Measurements from ENCODE around the gene LDB2.

Gene LDB2

DNA sequence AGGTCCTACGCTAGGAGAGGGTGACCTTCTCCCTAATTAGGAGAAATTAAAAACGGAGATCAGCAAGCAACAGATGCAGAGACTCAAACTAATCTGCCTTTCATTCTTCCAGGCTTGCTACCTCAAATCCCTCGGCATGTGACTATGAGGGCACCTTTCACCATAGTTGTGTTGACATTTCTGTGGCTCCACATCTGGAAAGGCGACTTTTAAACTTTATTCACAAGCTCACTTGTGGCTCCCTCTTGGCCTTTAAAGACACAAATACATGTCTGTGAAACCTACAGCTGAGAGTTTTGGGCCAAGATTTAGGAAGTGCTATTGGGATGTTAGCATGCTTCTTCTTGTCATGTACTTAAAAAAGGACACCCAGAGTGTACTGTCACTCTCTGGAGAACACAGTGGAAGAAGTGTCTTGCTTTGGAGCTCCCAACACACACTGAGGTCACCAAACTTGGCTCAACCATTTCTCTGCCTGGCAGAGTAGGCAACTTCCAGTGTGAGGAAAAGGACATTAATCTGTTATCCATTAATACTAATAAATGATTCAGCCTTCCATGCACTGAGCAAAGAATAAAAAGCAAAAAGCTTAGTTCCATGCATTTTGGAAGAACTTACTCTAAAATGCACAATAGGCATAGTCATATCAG is 60.1 kb downstream of the LDB2 start:
- DNase-seq = no peak

DNA sequence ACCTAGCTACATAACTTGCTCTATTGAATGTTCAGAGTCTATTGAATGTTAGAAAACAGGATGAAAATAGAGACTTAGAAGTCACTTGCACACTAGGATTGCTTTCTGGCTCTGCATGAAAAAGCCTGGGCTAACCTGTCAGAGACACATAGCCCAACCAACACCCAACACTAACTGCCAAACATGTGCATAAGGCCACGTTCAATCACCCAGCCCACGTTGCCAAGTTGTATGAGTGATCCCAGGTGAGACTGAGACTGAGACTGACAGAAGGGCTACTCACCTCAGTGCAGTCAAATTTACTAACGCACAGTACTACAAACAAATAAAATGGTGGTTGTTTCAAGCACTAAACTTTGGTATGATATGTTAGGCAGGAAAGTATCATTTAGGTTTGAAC is 61.0 kb downstream of the LDB2 start:
- no peak for DNase-seq

DNA sequence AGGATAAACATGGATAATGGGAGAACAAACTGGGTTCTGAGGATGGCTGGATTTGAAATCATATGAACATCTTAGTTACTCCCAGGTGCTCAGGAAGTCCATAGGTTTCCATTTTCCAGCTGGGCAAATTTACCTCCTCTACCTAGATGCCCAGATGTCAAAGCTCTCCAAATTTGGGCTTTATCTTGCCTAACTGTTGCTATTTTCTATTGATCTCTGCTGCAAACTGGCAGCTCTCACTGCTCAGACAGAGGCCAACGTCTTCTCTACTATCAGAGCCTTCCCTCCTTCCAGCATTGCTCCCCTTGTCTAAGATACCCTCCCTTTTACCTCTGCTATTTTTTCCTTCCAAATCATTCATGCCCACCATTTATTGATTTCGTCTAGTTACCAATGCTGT is 62.1 kb downstream of the LDB2 start:
- DNase-seq = no peak

DNA sequence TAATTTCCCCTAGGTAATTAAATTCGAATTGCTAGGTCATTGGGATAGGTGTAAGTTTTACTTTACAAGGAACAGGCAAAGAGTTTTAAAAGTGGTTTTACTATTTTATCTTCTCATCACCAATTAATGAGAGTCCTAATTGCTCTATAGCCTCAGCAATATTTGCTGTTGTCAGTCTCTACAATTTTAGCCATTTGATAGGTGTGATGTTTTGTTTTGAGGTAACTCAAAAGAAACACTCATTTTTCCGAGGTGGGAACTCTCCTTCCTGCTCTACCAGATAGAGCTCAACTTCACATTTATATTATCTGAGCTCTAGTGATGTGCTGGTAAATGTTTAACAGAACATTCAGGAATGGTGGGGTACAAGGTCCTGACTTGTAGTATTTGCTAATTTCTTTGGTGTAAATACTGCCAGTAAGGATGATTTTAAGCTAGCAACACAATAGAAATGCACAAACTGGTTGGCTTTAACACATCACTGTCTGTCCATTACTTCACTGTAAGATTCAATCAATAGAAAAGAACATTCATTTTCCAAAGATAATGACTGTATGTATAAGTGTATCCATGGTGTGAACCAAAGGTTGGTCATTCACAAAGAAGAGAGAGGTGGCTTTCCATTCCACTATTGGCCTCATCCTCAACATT is 62.7 kb downstream of the LDB2 start:
- DNase-seq = no peak

DNA sequence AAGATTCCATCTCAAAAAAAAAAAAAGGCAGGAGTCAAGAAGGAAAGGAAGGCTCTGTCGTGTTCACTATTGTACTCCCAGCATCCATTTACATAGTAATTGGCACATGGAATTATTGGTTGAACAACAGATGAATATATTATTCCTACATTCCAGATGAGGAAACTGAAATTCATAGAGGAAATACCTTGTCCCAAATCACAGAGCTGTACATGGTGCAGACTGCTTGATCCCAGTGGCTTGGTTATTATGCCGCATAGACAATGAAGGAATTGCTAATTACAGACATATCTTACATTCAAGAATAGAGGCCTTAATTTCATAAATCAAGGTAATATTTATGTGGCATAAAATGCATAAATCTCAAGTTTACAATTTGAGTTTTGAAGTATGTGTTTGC is 63.6 kb downstream of the LDB2 start:
- no peak for DNase-seq

DNA sequence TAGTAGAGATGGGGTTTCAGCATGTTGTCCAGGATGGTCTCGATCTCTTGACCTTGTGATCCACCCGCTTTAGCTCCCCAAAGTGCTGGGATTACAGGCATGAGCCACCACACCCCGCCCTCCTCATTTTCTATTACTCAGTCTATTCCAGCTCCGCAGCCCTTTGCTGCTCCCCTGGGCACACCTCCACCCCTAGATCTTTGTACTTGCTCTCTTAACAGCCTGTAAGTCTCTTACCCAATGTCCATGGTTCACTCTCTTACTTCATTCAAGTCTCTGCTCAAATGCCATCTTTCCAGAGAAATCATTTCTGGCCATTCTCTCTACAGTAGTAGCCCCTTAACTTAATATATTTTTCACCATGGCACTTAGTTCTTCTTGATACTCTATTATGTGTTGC is 64.7 kb downstream of the LDB2 start:
- DNase-seq = no peak

DNA sequence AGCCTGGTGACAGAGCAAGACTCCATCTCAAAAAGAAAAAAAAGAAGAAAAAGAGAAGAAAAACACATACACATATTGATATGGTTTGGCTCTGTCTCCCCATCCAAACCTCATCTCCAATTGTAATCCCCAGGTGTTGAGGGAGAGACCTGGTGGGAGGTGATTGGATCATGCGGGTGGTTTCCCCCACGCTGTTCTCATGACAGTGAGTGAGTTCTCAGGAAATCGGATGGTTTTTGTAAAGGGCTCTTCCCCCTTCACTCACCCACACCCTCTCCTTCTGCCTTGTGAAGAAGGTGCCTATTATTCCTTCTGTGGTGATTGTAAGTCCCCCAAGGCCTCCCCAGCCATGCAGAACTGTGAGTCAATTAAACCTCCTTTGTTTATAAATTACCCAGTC is 68.4 kb downstream of the LDB2 start:
- no peak for DNase-seq

DNA sequence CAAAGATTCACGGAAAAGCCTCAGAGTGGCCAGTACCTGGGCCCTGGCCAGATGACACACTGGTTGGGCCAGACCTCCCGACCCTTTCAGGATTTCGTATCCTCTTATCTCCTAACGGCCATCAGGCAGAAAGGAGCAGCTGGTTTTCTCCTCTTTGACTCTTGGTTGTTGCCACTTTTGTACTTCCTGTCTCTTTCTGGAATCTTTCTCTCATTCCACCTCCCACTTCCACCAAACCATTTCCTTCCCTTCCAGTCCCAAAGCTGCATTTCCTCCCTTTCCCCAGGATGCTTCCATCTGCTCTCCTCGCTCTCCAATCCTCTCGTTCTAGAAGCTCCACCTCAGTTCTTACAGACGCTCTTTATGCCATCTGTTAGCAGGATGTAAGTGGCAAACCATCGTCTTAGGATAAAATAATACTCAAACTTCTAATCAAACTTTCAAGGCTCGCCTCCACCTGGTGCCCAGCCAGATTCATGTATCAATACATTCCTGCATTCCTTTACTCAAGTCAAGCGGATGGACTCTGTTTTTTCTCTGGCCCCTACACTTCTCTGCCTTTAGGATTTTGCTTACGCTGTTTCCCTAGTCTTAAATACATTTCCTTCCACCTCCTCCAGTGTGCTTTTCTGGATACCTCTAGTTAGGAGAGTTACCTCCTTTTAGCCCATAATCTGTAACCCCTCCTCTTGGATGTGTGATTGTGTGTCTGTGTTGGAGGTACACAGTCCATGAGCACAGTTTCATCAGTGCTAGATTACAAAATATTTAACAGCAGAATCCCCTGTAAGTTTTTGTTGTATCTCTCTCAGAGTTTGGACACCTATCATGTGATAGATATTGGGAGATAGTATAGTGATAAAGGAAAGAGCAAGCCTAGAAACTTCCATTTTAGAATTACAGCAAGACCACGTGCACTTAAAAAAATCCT is 70.4 kb downstream of the LDB2 start:
- peak; percentile 59 for DNase-seq

DNA sequence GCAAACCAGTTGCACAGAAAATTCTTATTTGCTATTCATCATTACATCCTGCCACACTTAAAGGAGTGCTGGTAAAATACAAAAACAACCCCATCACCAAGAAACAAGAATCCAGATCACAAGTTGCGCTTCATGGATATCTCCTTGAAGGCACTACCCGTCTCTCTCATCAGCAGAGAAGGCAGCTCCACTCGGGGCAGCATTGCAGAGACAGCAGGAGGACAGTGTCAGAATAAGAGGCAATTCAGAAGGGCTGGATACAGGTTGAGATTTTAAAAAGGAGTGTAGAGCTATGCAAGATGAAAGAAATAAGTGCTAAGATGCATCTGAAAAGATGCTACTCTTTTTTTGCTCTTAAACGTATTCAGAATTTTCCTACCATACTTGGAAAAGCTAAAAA is 71.4 kb downstream of the LDB2 start:
- no peak for DNase-seq

DNA sequence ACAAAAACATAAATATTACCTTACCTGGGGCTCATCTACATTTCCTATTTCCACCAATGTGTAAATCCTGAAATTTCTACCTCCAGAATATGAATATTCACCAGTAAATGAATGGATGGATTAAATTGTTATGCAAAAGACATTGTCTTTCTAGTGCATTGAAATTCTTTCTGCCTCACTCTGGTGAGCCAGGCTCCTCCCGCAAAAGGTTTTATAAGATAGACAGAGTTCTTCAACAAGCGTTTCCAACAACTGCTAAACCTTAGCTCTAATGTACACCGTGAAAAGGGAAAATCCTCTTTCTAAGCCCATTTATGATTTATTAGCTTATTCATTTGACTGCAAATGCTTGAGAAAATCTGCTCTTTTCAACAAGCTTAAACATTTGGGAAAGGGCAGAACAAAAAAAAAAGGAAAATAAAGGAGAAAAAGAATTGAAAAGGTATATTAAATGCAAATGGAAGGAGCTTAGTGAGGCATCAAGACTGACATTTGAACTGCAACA is 72.0 kb downstream of the LDB2 start:
- no peak for DNase-seq

DNA sequence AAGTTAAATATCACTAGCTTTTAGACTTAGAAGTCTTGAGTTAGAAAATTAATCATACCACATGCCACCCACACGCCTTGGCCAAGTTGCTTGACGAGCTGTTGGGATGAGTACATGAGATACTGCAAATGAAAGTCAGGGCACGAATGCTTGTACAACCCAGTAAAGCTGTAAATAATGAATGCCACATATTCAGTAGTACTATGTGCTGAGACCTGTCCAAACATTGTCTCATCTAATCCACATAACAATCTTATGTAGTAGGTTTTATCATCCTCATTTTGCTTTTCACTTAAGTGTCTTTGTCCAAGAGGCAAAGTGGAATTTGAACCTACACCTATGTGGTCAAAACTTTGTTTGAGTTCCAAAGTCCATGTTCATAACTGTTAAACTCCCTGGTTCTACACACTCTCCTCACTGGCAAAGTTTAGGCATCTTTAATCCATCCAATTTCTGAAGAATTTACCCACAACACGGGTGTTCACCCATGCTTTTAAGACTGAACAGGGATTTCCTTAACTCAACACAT is 74.1 kb downstream of the LDB2 start:
- DNase-seq = no peak

DNA sequence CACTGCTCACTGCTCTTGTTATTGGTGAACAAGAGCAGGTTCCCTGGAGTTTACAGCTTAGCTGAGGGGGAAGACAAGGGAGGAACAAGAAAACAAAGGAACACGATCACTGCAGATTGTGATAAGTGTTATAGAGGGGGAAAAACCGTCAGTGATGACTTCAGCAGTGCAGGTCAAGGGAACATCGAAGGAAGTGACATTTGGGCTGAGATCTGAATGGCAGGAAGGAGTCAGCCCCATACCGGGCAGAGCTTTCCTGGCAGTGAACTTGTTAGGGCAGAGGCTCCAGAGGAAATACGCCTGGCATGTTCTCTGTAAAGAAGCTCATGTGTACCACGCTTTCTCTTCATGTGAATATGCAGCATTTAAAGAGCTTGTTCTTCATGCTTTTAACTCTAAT is 78.1 kb downstream of the LDB2 start:
- no peak for DNase-seq

DNA sequence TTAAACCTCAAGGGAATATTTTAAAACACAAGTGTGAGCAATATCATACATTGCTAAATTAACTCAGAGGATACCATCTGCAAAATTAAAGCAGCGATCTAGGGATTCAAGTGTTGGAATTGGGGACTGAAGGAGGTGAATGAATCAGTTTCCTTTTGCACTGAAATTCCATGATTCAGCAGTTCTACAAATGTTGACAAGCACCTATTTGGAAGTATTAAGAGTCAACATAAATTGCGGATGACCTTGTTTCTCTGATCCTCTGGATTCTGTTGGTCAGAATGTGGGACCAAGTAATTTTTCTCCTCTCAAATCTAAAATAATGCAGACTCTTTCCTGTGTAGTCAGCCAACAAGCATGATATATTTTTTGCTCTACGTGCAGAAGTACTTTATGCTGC is 78.8 kb downstream of the LDB2 start:
- no peak for DNase-seq

DNA sequence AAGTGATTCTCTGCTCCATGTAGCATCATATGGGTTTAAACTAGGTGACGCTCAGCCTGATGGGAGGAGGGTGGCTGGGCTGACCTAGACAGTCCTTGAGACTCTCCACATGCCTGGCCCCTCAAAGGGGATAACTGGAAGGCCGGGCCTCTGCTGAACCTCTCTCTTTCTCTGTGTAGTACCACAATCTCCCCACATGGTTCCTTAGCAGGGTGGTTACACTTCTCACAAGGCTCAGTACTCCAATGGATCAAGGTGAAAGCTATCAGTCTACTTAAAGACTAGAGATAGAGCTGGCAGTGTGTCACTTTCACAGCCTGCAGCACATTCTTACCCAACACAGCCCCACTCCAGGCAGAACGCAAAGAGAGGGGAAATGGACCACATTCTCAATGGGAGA is 80.4 kb downstream of the LDB2 start:
- no peak for DNase-seq

DNA sequence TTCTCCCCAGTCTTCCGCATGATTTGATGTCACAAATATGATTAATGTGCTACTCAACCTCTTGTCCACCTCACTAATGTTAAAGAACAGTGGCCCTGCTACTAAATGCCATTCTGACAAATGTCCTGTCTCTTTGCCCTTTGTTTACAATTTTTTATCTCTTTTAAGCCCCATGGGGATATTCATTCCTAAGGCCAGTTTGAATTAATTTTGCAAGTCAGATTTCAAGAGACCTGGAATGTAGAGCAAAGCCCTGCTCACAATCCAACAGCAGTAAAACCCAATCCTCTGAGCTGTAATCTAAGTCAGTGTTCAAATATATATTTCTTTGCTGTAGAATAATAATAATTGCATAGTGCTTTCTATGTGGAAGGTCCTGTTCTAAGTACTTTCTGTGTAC is 81.2 kb downstream of the LDB2 start:
- no peak for DNase-seq

DNA sequence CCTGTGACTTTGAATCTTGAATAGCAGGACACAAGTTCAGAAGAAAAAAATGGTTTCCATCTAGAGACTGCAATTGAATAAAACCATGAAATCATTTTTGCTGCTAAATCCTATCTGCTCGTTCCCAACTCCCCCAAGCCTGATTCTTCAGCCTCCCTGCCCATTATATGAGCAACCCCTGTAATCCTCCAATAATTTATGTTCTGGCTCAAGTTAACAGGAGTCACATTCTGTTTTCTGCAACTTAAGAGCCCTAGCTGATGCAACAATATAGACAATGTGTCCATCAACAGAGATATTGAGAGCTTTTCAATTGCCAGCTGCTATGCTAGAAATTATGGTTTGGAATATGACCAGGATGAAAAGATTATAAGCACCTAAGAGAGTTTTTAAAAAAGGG is 84.1 kb downstream of the LDB2 start:
- no peak for DNase-seq

DNA sequence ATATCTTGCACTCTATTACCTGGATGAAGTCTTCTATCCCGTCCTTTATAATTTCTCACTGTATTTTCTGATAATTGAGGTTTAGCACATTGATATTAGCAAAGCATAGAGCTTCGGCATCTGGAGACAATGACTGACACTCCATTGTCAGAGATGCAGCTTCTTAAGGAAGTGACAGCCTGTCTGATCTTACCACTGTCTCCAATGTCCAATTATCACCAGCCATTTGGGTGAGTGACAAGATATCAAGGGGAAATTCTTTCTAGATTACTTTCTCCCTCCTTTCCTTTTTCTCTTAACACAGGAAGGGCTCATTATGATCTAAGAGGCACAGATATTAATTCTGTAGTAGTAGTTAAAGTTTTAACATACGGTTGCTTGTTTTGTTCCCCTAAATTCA is 86.4 kb downstream of the LDB2 start:
- DNase-seq = no peak

DNA sequence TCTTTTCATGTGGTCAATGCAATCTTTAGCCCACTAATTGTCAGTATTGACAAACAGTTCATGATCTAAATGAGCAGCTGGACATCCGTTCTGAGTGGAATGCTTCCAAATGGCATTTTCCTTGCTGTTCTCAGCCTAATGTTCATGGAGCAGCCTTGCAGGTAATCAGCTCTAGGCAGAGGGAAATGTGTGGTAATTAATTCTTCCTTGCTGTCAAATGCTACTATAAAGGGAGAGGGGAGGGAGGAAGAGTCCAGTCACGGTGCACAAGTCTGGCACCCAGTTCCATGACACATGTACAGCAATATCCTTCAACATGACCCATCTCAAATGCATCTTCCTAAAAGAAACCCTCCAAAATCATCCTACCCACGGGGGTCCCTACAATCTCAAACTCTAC is 88.5 kb downstream of the LDB2 start:
- no peak for DNase-seq

DNA sequence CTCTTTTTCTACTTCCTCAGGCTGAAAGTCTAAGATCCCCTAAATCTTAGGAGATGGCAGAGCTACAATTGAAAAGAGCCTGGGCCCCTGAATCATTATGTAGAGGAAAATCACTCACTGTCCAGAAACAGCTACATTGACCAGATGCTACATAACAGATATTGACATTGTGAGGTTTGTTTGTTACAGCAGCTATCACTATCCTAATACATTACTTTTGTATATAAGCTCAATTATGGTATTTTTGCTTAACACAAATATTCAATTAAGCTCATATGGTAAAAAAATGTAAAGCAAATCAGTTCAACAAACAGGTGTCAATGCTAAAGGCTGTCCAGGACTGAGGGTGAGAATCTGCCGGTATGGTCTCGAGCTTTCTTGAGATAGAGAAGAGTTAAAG is 89.4 kb downstream of the LDB2 start:
- no peak for DNase-seq

DNA sequence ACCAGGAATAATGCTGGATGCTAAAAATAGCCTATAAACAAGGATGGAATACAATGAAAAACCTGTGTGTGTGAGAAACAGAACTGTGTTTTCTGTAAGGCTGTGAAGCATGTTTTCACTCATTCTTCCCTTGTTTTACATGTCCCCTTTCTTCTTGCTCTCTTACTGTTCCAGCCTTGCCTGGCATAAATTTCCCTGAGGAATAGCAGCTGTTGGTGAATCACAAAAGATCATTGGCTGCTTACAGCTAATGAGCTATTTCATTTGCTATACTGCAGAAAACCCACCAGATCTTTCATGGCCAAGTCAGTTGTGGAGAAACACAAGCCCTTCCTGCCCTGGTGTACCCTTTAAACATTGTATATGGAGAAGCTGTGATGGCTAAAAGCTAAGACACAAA is 91.1 kb downstream of the LDB2 start:
- DNase-seq = no peak

DNA sequence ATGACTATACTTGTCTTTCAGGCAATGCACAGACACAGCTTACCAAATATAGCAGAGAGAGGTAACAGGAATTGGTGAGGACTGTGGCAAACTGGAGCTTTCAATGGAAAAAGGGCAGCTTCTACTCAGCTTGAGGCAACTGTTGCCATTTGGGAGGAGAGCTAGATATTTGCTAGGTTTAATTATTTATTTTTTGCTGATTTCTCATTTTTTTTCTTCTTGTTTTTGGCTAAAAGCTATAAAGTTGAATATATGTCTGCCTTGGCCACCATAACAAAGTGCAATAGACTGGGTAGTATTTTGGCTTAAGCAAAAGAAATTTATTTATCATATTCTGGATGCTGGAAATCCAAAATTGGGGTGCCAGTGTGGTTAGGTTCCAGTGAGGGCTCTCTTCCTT is 93.9 kb downstream of the LDB2 start:
- no peak for DNase-seq

DNA sequence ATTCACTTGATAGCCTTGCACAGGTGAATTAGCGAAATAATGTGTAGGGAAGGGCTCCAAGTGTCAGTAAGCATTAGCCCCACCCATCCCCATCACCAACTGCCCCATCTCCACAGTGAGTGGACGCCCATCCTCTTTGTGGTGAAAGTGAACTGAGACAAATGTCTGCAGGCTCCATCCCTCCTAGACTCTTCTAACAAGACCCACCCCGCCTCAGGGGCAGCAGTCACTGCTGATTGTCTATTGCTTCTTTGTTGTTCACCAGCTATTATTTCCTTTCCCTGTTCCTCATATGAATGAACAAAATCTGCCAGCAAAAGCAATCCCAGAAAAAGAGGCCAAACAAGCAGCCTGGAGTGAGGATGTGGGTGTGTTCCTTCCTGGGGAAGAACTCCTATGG is 96.4 kb downstream of the LDB2 start:
- no peak for DNase-seq

DNA sequence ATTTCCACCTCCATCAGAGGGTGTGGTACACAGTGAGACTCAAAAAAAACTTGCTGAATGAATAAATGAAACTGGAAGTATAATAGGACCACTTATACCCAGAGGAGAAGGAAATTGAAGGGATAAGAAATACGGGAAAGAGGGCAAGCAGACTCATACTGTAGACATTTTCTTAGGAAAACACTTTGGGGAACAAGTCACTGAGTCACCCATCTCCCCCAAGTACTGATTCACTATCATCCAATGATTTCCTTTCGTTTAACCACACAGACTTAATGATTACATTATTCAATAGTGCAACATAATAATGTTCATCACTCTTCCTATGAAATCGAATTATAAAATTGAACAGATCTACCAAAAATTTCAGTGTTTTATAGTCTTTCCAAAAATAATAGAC is 97.1 kb downstream of the LDB2 start:
- DNase-seq = no peak
